ENCODE results near the gene KRT13.

The KRT13 gene

GRCh38 chr17:41537614-41537954 lies 32.2 kb upstream of the KRT13 start:
- DNase-seq (ENCODE audit: low read depth in 2 of 2) = no peak

GRCh38 chr17:41536741-41537613 lies 31.6 kb upstream of the KRT13 start:
- DNase-seq (ENCODE audit: low read depth in 2 of 2) = no peak

DNA sequence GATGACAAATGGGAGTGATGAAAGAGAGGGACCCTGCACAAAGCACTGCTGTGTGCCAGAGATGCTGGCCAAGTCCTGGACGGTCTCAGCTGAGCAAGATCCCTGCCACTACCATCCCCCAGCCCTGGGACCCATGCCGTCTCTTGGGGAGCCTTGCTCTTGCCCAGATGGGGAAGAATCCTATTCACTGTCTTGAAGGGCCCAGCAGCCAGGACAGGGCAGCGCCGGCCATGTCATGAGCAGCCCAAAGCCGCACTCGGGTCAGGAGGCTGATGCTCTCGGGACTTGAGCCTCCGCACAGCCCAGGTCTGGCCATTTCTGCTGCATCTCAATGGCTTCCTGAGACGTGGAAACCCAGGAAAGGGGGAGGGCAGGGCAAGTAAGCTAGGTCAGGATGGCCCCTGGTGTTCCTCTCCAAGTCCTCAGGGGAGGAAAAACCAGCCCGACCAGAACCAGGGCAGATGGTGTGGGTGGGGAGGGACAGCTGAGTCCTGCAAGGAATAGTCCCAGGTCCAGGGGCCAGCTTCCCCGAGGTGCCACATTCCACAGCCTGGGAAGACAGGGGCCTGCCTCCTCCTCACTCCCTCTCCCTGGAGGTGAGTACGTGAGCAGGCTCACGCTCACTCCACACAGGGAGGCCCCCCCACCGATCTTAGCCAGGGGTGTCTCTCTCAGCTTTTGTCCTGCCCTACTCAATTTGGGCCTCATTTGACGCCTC lies 30.5 kb upstream of the KRT13 start:
- no peak for DNase-seq (ENCODE audit: low read depth in 2 of 2)

- no peak for DNase-seq (ENCODE audit: low read depth in 2 of 2)
These were observed 29.6 kb upstream of the KRT13 start for GRCh38 chr17:41534899-41535546.

DNA sequence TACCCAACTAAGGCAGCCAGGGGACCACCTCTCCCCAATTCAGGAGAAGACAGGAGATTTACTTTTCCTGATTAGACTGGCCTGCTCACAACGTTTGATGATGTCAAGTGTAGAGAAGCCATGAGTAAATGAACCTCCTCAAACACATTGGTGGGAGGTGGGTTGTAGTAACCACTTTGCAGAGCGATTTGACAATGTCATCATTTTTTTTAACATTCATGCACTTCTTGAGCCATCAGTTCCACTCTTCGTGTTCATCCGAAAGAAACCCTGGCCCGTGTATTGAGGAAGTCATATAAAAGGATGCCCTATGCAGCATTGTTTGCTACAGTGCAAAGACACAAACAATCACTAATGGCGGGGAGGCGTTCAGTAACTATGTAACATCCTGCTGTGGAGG lies 28.2 kb upstream of the KRT13 start:
- no peak for DNase-seq (ENCODE audit: low read depth in 2 of 2)

- DNase-seq (ENCODE audit: low read depth in 2 of 2) = no peak
These were observed 27.6 kb upstream of the KRT13 start for GRCh38 chr17:41532947-41533570.

- DNase-seq (ENCODE audit: low read depth in 2 of 2) = no peak
These were observed 26.6 kb upstream of the KRT13 start for GRCh38 chr17:41531993-41532392.

DNA sequence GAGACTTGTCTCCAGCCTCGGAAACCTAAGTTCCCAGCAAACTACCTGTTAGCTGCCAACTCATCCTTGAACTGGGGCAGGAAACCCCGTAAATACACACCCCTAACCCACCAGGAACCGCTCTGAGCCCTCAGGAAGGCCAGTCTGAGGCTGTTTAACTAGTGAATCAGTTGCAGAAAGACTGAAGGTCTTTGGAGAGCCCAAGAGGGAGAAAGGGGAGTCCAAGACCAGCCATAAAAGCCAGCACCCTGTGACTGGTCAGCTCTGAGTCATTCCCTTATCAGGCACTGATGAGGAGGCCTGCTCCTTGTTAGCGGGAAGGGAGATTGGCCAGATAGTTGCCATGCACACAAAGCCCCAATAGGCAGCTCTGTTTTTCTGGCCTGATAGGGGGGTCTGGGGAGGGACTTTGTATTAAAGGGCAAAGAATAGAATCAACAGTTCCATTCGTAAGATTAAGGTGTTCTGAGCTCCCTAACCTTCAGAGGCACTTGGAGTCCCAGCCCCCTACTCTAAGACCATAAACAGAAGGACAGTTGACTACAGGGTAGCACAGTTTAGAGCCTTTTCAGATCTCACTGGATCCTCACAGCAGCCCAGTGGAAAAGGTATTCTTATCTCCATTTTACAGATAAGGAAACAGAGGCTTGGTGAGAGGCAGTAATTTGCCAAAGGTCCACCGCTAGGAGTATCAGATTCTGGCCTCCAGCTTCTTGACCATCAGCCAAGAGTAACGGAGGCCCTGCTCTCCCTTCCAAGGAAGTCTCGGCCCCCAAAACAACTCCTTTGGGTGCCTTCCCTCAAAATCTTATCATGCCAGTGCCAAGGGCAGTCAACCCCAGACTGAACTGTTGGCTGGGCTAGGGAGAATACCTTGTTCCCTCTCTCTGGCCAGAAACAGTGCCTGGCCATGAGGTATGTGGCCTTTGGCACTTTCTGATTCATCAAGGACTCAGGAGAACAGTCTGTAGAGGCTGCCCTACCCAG lies 24.9 kb upstream of the KRT13 start:
- no peak for DNase-seq (ENCODE audit: low read depth in 2 of 2)

GRCh38 chr17:41529491-41529915 lies 24.1 kb upstream of the KRT13 start:
- DNase-seq (ENCODE audit: low read depth in 2 of 2) = no peak

DNA sequence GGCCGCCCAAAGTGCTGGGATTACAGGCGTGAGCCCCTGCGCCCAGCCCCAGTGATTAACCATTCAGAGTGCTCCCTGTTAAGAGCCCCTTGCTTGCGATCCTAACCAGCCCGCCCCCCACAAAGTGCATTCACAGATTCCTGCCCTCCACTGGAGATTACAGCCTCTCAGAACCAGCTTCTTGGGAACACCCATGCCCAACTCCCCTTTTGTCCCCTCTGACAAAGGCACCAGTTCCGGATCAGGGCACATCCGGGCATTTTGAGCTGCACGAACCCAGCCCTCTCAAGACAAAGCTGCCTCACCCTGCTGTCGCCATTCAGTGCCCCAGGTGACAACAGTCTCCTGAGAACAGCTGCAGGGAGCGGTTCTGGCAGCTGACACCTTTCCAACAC lies 23.5 kb upstream of the KRT13 start:
- no peak for DNase-seq (ENCODE audit: low read depth in 2 of 2)

GRCh38 chr17:41527063-41528023 lies 21.9 kb upstream of the KRT13 start:
- DNase-seq (ENCODE audit: low read depth in 2 of 2) = no peak

DNA sequence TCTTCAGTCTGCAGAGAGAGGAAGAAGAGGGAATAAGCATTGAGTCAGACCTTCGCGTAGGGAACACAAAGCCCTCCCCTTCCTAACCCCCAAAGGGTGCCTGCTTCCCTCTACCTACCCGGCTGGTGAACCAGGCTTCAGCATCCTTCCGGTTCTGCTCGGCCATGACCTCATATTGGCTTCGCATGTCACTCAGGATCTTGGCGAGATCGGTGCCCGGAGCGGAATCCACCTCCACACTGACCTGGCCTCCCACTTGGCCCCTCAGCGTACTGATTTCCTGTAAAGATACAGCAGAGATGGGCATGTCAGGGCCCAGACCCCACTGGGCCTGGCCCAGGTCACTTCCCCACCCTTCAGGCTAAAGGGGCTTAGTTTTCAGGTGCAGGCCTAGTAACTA lies 18.8 kb upstream of the KRT13 start:
- no peak for DNase-seq (ENCODE audit: low read depth in 2 of 2)

DNA sequence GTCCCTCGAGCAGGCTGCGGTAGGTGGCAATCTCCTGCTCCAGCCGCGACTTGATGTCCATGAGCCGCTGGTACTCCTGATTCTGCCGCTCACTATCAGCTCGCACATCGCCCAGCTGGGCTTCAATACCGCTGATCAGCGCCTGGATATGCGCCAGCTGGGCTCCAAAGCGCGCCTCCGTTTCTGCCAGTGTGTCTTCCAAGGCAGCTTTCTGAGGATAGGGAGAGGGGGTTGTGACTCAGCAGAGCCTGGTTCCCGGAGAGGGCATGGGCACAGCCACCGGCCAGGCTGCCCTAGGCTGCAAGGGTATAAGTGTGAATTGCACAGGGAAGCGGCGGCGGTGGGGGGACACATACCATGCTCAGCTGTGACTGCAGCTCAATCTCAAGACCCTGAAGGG lies 18.4 kb upstream of the KRT13 start:
- DNase-seq (ENCODE audit: low read depth in 2 of 2) = no peak

- DNase-seq (ENCODE audit: low read depth in 2 of 2) = no peak
These were observed 17.8 kb upstream of the KRT13 start for GRCh38 chr17:41523225-41523593.

- no peak for DNase-seq (ENCODE audit: low read depth in 2 of 2)
These were observed 17.2 kb upstream of the KRT13 start for GRCh38 chr17:41522301-41523224.

- no peak for DNase-seq (ENCODE audit: low read depth in 2 of 2)
These were observed 16.3 kb upstream of the KRT13 start for GRCh38 chr17:41521574-41522261.

- no peak for DNase-seq (ENCODE audit: low read depth in 2 of 2)
These were observed 15.6 kb upstream of the KRT13 start for GRCh38 chr17:41520821-41521521.

Data from stimulated activated CD8-positive, alpha-beta memory T cell treated with anti-CD3 and anti-CD28 coated beads, Interleukin-15, amount 100 ng/mL, for 4 hours (primary cell).